ENCODE data around the gene PIK3R3. TPM values are rescaled to one million over a fixed set of nuclear protein-coding genes. Genes with fewer than 3 reads are reported as not detected.

Gene PIK3R3
- polyA plus RNA-seq, 1 donor (not counting 4 experiments of a cell fraction or from before 2014, with no cell fraction given) = 11.9 TPM

- Histone ChIP-seq H4K20me1 (ENCODE audit: control insufficient read depth, extremely low read depth, insufficient read depth, low read length) (no peaks in the 10 kb centered on the region), H2AFZ (ENCODE audit: control insufficient read depth, low read length) (no peak overlapping the region), H3K27ac (ENCODE audit: control insufficient read depth, insufficient read depth, low read length) (no peak overlapping the region), H3K9ac (ENCODE audit: control insufficient read depth, extremely low read depth, insufficient read depth, low read length) (no peak overlapping the region), H3K9me1 (ENCODE audit: control insufficient read depth, extremely low read depth, insufficient read depth, low read length) (no peaks in the 10 kb centered on the region), H3K4me1 (ENCODE audit: control insufficient read depth, extremely low read depth, insufficient read depth, low read length) (no peaks in the 10 kb centered on the region), H3K4me2 (ENCODE audit: control insufficient read depth, extremely low read depth, insufficient read depth, low read depth, low read length) (no peak overlapping the region), H3K36me3 (ENCODE audit: control insufficient read depth in 2 of 2, extremely low read depth in 1 of 2, insufficient read depth in 2 of 2, low read length in 2 of 2) (no peaks in the 10 kb centered on the region), H3K79me2 (ENCODE audit: control insufficient read depth, insufficient read depth, low read length) (no peaks in the 10 kb centered on the region), H3K27me3 (ENCODE audit: control insufficient read depth, extremely low read depth, insufficient read depth, low read length) (no peaks in the 10 kb centered on the region), H3K9me3 (ENCODE audit: control insufficient read depth, low read depth, low read length) (no peaks in the 10 kb centered on the region), H3K4me3 (ENCODE audit: control insufficient read depth in 2 of 3, extremely low read depth in 1 of 3, insufficient read depth in 2 of 3, low read depth in 1 of 3, low read length in 3 of 3) (no peak overlapping the region)
- FAIRE-seq = no peak
- TF ChIP-seq, protein P1, sequence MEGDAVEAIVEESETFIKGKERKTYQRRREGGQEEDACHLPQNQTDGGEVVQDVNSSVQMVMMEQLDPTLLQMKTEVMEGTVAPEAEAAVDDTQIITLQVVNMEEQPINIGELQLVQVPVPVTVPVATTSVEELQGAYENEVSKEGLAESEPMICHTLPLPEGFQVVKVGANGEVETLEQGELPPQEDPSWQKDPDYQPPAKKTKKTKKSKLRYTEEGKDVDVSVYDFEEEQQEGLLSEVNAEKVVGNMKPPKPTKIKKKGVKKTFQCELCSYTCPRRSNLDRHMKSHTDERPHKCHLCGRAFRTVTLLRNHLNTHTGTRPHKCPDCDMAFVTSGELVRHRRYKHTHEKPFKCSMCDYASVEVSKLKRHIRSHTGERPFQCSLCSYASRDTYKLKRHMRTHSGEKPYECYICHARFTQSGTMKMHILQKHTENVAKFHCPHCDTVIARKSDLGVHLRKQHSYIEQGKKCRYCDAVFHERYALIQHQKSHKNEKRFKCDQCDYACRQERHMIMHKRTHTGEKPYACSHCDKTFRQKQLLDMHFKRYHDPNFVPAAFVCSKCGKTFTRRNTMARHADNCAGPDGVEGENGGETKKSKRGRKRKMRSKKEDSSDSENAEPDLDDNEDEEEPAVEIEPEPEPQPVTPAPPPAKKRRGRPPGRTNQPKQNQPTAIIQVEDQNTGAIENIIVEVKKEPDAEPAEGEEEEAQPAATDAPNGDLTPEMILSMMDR (optimal IDR thresholded peaks at IDR 0.05 in 1 of 3, IDR thresholded peaks at IDR 0.05 in 1 of 3, conservative IDR thresholded peaks at IDR 0.05 in 1 of 3; ENCODE audit: extremely low read depth in 1 of 3, insufficient read depth in 2 of 3, low read length in 3 of 3) = no peak
- no peak for TF ChIP-seq EZH2 (IDR thresholded peaks at IDR 0.05; ENCODE audit: low read length)
- dilution Hi-C loops (cut with MboI; ENCODE audit: extremely low pct_ligation_motif_present, low sequenced_read_pairs) = no loop called here
- no peak for DNase-seq (ENCODE audit: low read depth, low spot score)
These were observed 27.8 kb upstream of the PIK3R3 start for GRCh38 chr1:46160212-46160611.

DNA sequence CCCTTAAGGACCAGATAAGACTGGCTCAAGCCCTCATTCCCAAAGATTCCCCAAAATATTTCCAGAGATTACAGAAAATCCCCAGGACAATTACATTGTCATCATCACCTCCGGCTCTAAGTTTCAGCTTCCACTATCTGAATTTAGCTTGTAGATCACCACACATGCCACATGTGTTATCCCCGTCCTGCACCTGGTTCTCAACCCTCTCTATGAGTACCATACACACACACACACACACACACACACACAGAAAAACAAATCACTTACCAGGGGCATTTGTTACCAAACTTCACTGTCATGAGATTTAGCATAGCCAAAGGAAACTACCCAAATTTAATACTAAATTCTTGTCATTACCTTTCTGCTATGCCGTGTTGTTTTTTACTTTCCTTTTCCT is 27.1 kb upstream of the PIK3R3 start:
- H3K9me1 ChIP-seq (ENCODE audit: control insufficient read depth, extremely low read depth, insufficient read depth, low read length) = no peaks in the 10 kb centered on the region
- H2AFZ ChIP-seq (ENCODE audit: control insufficient read depth, low read length) = no peak overlapping the region
- H3K4me3 ChIP-seq (ENCODE audit: control insufficient read depth in 2 of 3, extremely low read depth in 1 of 3, insufficient read depth in 2 of 3, low read depth in 1 of 3, low read length in 3 of 3) = no peak overlapping the region
- FAIRE-seq = no peak
- H3K9ac ChIP-seq (ENCODE audit: control insufficient read depth, extremely low read depth, insufficient read depth, low read length) = no peak overlapping the region
- no peaks in the 10 kb centered on the region for H3K4me1 ChIP-seq (ENCODE audit: control insufficient read depth, extremely low read depth, insufficient read depth, low read length)
- H3K27ac ChIP-seq (ENCODE audit: control insufficient read depth, insufficient read depth, low read length) = no peak overlapping the region
- dilution Hi-C loops (cut with MboI; ENCODE audit: extremely low pct_ligation_motif_present, low sequenced_read_pairs) = no loop called here
- DNase-seq (ENCODE audit: low read depth, low spot score) = no peak
- H3K4me2 ChIP-seq (ENCODE audit: control insufficient read depth, extremely low read depth, insufficient read depth, low read depth, low read length) = no peak overlapping the region
- no peaks in the 10 kb centered on the region for H3K9me3 ChIP-seq (ENCODE audit: control insufficient read depth, low read depth, low read length)
- no peaks in the 10 kb centered on the region for H3K36me3 ChIP-seq (ENCODE audit: control insufficient read depth in 2 of 2, extremely low read depth in 1 of 2, insufficient read depth in 2 of 2, low read length in 2 of 2)
- H3K27me3 ChIP-seq (ENCODE audit: control insufficient read depth, extremely low read depth, insufficient read depth, low read length) = no peaks in the 10 kb centered on the region
- no peaks in the 10 kb centered on the region for H4K20me1 ChIP-seq (ENCODE audit: control insufficient read depth, extremely low read depth, insufficient read depth, low read length)
- TF ChIP-seq, protein P1 (optimal IDR thresholded peaks at IDR 0.05 in 1 of 3, IDR thresholded peaks at IDR 0.05 in 1 of 3, conservative IDR thresholded peaks at IDR 0.05 in 1 of 3; ENCODE audit: extremely low read depth in 1 of 3, insufficient read depth in 2 of 3, low read length in 3 of 3) = no peak
- no peak for TF ChIP-seq EZH2 (IDR thresholded peaks at IDR 0.05; ENCODE audit: low read length)
- no peaks in the 10 kb centered on the region for H3K79me2 ChIP-seq (ENCODE audit: control insufficient read depth, insufficient read depth, low read length)

Measured in keratinocyte (primary cell).